ENCODE measurements around the gene SCEL.

DNA sequence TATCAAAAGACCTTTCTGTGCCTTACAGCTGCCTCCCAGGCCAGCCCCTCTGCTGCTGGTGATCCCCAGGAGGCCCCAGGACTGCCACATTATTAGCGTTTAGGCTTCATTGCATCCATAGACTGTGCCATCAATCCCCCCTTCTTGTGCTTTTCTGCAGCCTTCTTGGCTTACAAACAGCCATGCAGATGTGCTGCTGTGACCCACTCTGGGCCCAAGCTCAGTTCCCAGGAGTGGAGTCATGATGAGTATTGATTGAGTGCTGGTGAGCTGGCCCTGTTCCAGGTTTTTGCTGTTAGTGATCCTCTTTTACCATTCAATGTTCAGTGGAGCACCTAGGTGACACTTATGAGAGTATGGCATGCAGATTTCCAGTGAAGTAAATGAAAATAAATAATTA is 102.1 kb downstream of the SCEL start:
- TF ChIP-seq, protein P1, sequence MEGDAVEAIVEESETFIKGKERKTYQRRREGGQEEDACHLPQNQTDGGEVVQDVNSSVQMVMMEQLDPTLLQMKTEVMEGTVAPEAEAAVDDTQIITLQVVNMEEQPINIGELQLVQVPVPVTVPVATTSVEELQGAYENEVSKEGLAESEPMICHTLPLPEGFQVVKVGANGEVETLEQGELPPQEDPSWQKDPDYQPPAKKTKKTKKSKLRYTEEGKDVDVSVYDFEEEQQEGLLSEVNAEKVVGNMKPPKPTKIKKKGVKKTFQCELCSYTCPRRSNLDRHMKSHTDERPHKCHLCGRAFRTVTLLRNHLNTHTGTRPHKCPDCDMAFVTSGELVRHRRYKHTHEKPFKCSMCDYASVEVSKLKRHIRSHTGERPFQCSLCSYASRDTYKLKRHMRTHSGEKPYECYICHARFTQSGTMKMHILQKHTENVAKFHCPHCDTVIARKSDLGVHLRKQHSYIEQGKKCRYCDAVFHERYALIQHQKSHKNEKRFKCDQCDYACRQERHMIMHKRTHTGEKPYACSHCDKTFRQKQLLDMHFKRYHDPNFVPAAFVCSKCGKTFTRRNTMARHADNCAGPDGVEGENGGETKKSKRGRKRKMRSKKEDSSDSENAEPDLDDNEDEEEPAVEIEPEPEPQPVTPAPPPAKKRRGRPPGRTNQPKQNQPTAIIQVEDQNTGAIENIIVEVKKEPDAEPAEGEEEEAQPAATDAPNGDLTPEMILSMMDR (IDR thresholded peaks at IDR 0.05): no peak
- TF ChIP-seq POLR2A (IDR thresholded peaks at IDR 0.05; ENCODE audit: low read depth): no peak
- no peak for TF ChIP-seq EP300 (IDR thresholded peaks at IDR 0.05)

Data from esophagus muscularis mucosa (tissue), 4 donors.